HepG2 (cell line): ENCODE data around the gene ONECUT3. TPM values are rescaled to one million over a fixed set of nuclear protein-coding genes. Genes with fewer than 3 reads are reported as not detected.

Experiments used
- ATF7 ChIP-seq, 2 experiments: fragments of 450-650 bp in 1 of 2; sonication (generic) in 1 of 2; formaldehyde crosslinking in 1 of 2; IDR thresholded peaks; 2 replicates each; pipeline versions ENCODE4 v1.4.0 to v1.6.1; 2016 to 2020; ENCODE audit warnings: antibody characterized with exemption in 1 of 2, mild to moderate bottlenecking in 1 of 2, missing genetic modification reagents in 1 of 2
- CBX1 ChIP-seq: IDR thresholded peaks from one replicate; pipeline ENCODE4 v1.6.1; 2016; ENCODE audit warnings: antibody characterized with exemption, low read depth
- E2F1 ChIP-seq: sonication (generic); formaldehyde crosslinking; IDR thresholded peaks from 2 replicates; pipeline ENCODE4 v1.5.0; 2020; ENCODE audit warnings: missing genetic modification reagents
- GRHL1 ChIP-seq: sonication (generic); formaldehyde crosslinking; conservative IDR thresholded peaks from 2 replicates; pipeline ENCODE4 v1.8.0; 2022; ENCODE audit warnings: missing genetic modification reagents
- HNRNPLL ChIP-seq: fragments of 200-400 bp; formaldehyde crosslinking; IDR thresholded peaks from 2 replicates; pipeline ENCODE4 v1.6.1; 2017; ENCODE audit warnings: mild to moderate bottlenecking, low read depth, low read length; ENCODE audit not compliant: poor library complexity, severe bottlenecking
- KLF12 ChIP-seq: sonication (generic); formaldehyde crosslinking; IDR thresholded peaks from 2 replicates; pipeline ENCODE4 v1.4.0; 2020; ENCODE audit warnings: missing genetic modification reagents, borderline replicate concordance
- KLF15 ChIP-seq: sonication (generic); formaldehyde crosslinking; IDR thresholded peaks from 2 replicates; pipeline ENCODE4 v1.8.1; 2023; ENCODE audit warnings: borderline replicate concordance, mild to moderate bottlenecking, inconsistent platforms, missing genetic modification reagents, mixed read lengths
- MATR3 ChIP-seq: sonication (generic); formaldehyde crosslinking; IDR thresholded peaks from 2 replicates; pipeline ENCODE4 v1.4.0; 2020; ENCODE audit warnings: missing genetic modification reagents
- MEIS1 ChIP-seq: sonication (generic); formaldehyde crosslinking; IDR thresholded peaks from 2 replicates; pipeline ENCODE4 v1.9.0; 2021; ENCODE audit warnings: mild to moderate bottlenecking, missing genetic modification reagents, moderate library complexity, borderline replicate concordance
- PITX1 ChIP-seq: sonication (generic); formaldehyde crosslinking; IDR thresholded peaks from 2 replicates; pipeline ENCODE4 v1.5.1; 2020; ENCODE audit warnings: mild to moderate bottlenecking, missing genetic modification reagents
- PREB ChIP-seq: sonication (generic); formaldehyde crosslinking; IDR thresholded peaks from 2 replicates; pipeline ENCODE4 v1.4.0; 2020; ENCODE audit warnings: missing genetic modification reagents
- RFXANK ChIP-seq: IDR thresholded peaks from 2 replicates; pipeline ENCODE4 v1.6.1; 2016
- SALL1 ChIP-seq: sonication (generic); formaldehyde crosslinking; IDR thresholded peaks from 2 replicates; pipeline ENCODE4 v1.8.0; 2022; ENCODE audit warnings: mild to moderate bottlenecking, missing genetic modification reagents
- STAG1 ChIP-seq: sonication (generic); formaldehyde crosslinking; IDR thresholded peaks from 2 replicates; pipeline ENCODE4 v1.4.0; 2020; ENCODE audit warnings: missing genetic modification reagents
- TBL1XR1 ChIP-seq: fragments of 150-350 bp; IDR thresholded peaks from 2 replicates; pipeline ENCODE4 v1.6.1; 2014; ENCODE audit warnings: borderline replicate concordance, low read length; ENCODE audit not compliant: partially characterized antibody
- U2AF2 ChIP-seq: fragments of 200-400 bp; formaldehyde crosslinking; IDR thresholded peaks from 2 replicates; pipeline ENCODE4 v1.6.1; 2017; ENCODE audit warnings: low read depth, mild to moderate bottlenecking, low read length
- ZNF264 ChIP-seq: sonication (generic); formaldehyde crosslinking; IDR thresholded peaks from 2 replicates; pipeline ENCODE4 v1.4.0; 2020; ENCODE audit warnings: missing genetic modification reagents
- ZNF362 ChIP-seq: sonication (generic); formaldehyde crosslinking; IDR thresholded peaks from 2 replicates; pipeline ENCODE4 v1.4.0; 2020; ENCODE audit warnings: missing genetic modification reagents, mild to moderate bottlenecking, borderline replicate concordance
- ZNF367 ChIP-seq: sonication (generic); formaldehyde crosslinking; IDR thresholded peaks from 2 replicates; pipeline ENCODE4 v1.4.0; 2020; ENCODE audit warnings: missing genetic modification reagents, borderline replicate concordance
- ZNF652 ChIP-seq: IDR thresholded peaks from 2 replicates; pipeline ENCODE4 v1.6.1; 2016; ENCODE audit warnings: low read depth, borderline replicate concordance
- ZNF687 ChIP-seq: sonication (generic); formaldehyde crosslinking; IDR thresholded peaks from 2 replicates; pipeline ENCODE4 v1.5.1; 2020; ENCODE audit warnings: mild to moderate bottlenecking, missing genetic modification reagents, moderate library complexity
- ZNF878 ChIP-seq: sonication (generic); formaldehyde crosslinking; IDR thresholded peaks from 2 replicates; pipeline ENCODE4 v1.8.1; 2023; ENCODE audit warnings: mild to moderate bottlenecking, missing genetic modification reagents, moderate library complexity
- polyA plus RNA-seq, 8 experiments: library from polyadenylated mRNA; depleted of rRNA in 3 of 8; stranded (reverse) in 7 of 8; unstranded in 1 of 8; fragments of >200 nt; fragmentation: Illumina TruSeq in 4 of 8; extraction: Trizol in 4 of 8; gene quantifications; 2 replicates each; pipeline versions ENCODE4 v1.2.1 to v1.2.3, GENCODE V29; 2011 to 2016; ENCODE audit warnings: low read depth in 4 of 8, missing spikeins in 1 of 8, mixed read lengths in 1 of 8; ENCODE audit not compliant: insufficient read depth in 1 of 8
- total RNA-seq, 5 experiments: library from RNA; depleted of rRNA; stranded (reverse); fragments of >200 nt; fragmentation: Illumina TruSeq; extraction: Trizol; gene quantifications; 2 replicates each; pipeline ENCODE4 v1.2.3, GENCODE V29; 2016; ENCODE audit warnings: low read depth in 1 of 5

Gene ONECUT3
- total and polyA plus RNA-seq, 2 of the 13 experiments (the other 11 are each of a cell fraction or from before 2014, with no cell fraction given), result under 0.01 TPM; not detected in 1

GRCh38 chr19:1767464-1767933, 14.2 kb downstream of the ONECUT3 start (continued):
- peak; percentile 83 for TF ChIP-seq STAG1 (CRISPR knock-in tag)
- TF ChIP-seq TBL1XR1, result no peak
- no peak for TF ChIP-seq ZNF264 (CRISPR knock-in tag)
- no peak for TF ChIP-seq ZNF362
- TF ChIP-seq PITX1, result 0 out of 2 replicates have a peak, but pooled peaks have one; percentile 19
- TF ChIP-seq ZNF367 (CRISPR knock-in tag), result no peak
- TF ChIP-seq KLF15 (CRISPR knock-in tag), result no peak
- peak; percentile 28 for TF ChIP-seq ZNF687
- TF ChIP-seq KLF12 (CRISPR knock-in tag), result peak; percentile 41; the same call in 1 of the 2 replicates
- peak; percentile 29 for TF ChIP-seq SALL1
- no peak for TF ChIP-seq CBX1
- no peak for TF ChIP-seq U2AF2
- TF ChIP-seq MATR3, result no peak
- no peak for TF ChIP-seq MEIS1 (CRISPR knock-in tag)
- no peak for TF ChIP-seq ZNF652 (CRISPR knock-in tag)
- TF ChIP-seq E2F1, result no peak
- TF ChIP-seq ZNF878, result no peak
- no peak for TF ChIP-seq PREB (CRISPR knock-in tag)
- TF ChIP-seq RFXANK (CRISPR knock-in tag), result no peak
- TF ChIP-seq HNRNPLL, result peak; percentile 21
- TF ChIP-seq ATF7 (IDR thresholded peaks at IDR 0.05), result no peak
- TF ChIP-seq ATF7 (CRISPR knock-in tag; IDR thresholded peaks at IDR 0.05), result no peak
- no peak for TF ChIP-seq GRHL1 (CRISPR knock-in tag)
